SK-N-MC (cell line): ENCODE data around the gene ZFP92.

ENCODE experiments used
- DNase-seq: peaks from one replicate; pipeline ENCODE4 v3.0.0-alpha.2; 2011; ENCODE audit warnings: low read depth, low spot score
- H3K27ac ChIP-seq: fragments of 200-600 bp; sonication (generic); 2 replicates; pipeline ENCODE4 v1.5.1; 2016; ENCODE audit warnings: mixed run types
- H3K36me3 ChIP-seq: fragments of 200-600 bp; sonication (generic); 2 replicates; pipeline ENCODE4 v1.6.1; 2017; ENCODE audit warnings: antibody characterized with exemption, low read length, mixed read lengths; ENCODE audit not compliant: insufficient read depth
- H3K4me3 ChIP-seq: fragments of 200-600 bp; sonication (generic); 2 replicates; pipeline ENCODE4 v1.5.1; 2016
- H3K9ac ChIP-seq: fragments of 200-600 bp; sonication (generic); 2 replicates; pipeline ENCODE4 v1.8.0; 2017; ENCODE audit warnings: mixed run types, mixed read lengths; ENCODE audit not compliant: insufficient read length
- H3K9me3 ChIP-seq: fragments of 200-600 bp; sonication (generic); 2 replicates; pipeline ENCODE4 v1.6.1; 2017; ENCODE audit warnings: low read depth, mild to moderate bottlenecking, antibody characterized with exemption, low read length, moderate library complexity, mixed read lengths
- EZH2 ChIP-seq: fragments of 200-600 bp; sonication (generic); IDR thresholded peaks from one replicate; pipeline ENCODE4 v1.6.1; 2017; ENCODE audit warnings: antibody characterized with exemption
- FOXP2 ChIP-seq: optimal IDR thresholded peaks from 2 replicates; pipeline ENCODE3; 2011; ENCODE audit warnings: mild to moderate bottlenecking, moderate library complexity; ENCODE audit not compliant: insufficient read depth; ENCODE audit errors: extremely low read length, control extremely low read depth
- POLR2AphosphoS5 ChIP-seq: IDR thresholded peaks from 2 replicates; pipeline ENCODE4 v1.6.1; 2012; ENCODE audit warnings: mild to moderate bottlenecking, low read depth, low read length, borderline replicate concordance

Gene ZFP92

GRCh38 chrX:153411255-153411987 is at the start of gene ZFP92:
TSS of gene ZFP92 (plus strand) at chrX:153411472. CDS start at chrX:153418323, 6,851 bp downstream.
- no peak within 1 kb of the TSS for H3K27ac ChIP-seq
- no peaks in the 10 kb centered on the region for H3K36me3 ChIP-seq
- no peak for DNase-seq
- peak within 1 kb of the TSS; percentile 64 for H3K9ac ChIP-seq
- H3K4me3 ChIP-seq, result peak within 1 kb of the TSS; percentile 78
- no peaks in the 10 kb centered on the region for H3K9me3 ChIP-seq
- TF ChIP-seq FOXP2 (no peak), EZH2 (no peak), POLR2AphosphoS5 (no peak)

GRCh38 chrX:153361781-153362397 is 49.4 kb upstream of the ZFP92 start:
- peak overlapping the region; percentile 43; the same call in 1 of the 2 replicates for H3K4me3 ChIP-seq
- no peaks in the 10 kb centered on the region for H3K9me3 ChIP-seq
- TF ChIP-seq POLR2AphosphoS5, result no peak
- TF ChIP-seq EZH2, result no peak
- TF ChIP-seq FOXP2, result no peak
- no peaks in the 10 kb centered on the region for H3K36me3 ChIP-seq
- no peak for DNase-seq
- peak overlapping the region; percentile 47 for H3K9ac ChIP-seq
- H3K27ac ChIP-seq, result peak overlapping the region; percentile 51

GRCh38 chrX:153365670-153366069 is 45.6 kb upstream of the ZFP92 start:
- DNase-seq, result no peak
- no peaks in the 10 kb centered on the region for H3K9me3 ChIP-seq
- TF ChIP-seq FOXP2, result no peak
- TF ChIP-seq EZH2, result no peak
- TF ChIP-seq POLR2AphosphoS5, result no peak
- no peaks in the 10 kb centered on the region for H3K36me3 ChIP-seq
- no peak overlapping the region for H3K27ac ChIP-seq
- no peak overlapping the region for H3K4me3 ChIP-seq
- H3K9ac ChIP-seq, result no peak overlapping the region

- DNase-seq, result no peak
- Histone ChIP-seq H3K27ac (no peak overlapping the region), H3K36me3 (no peaks in the 10 kb centered on the region), H3K4me3 (no peak overlapping the region), H3K9ac (no peak overlapping the region), H3K9me3 (no peaks in the 10 kb centered on the region)
- TF ChIP-seq EZH2 (no peak), POLR2AphosphoS5 (no peak), FOXP2 (no peak)
These were observed 45.2 kb upstream of the ZFP92 start for GRCh38 chrX:153366119-153366518.

GRCh38 chrX:153366878-153367538 is 44.3 kb upstream of the ZFP92 start:
- no peak for DNase-seq
- Histone ChIP-seq H3K9me3 (no peaks in the 10 kb centered on the region), H3K36me3 (no peaks in the 10 kb centered on the region), H3K4me3 (no peak overlapping the region), H3K9ac (no peak overlapping the region), H3K27ac (no peak overlapping the region)
- TF ChIP-seq EZH2 (no peak), FOXP2 (no peak), POLR2AphosphoS5 (no peak)

GRCh38 chrX:153370293-153371055 is 40.8 kb upstream of the ZFP92 start:
- Histone ChIP-seq H3K4me3 (no peak overlapping the region), H3K9ac (no peak overlapping the region), H3K27ac (peak overlapping the region; percentile 36; the same call in 1 of the 2 replicates), H3K36me3 (no peaks in the 10 kb centered on the region), H3K9me3 (no peaks in the 10 kb centered on the region)
- no peak for DNase-seq
- TF ChIP-seq POLR2AphosphoS5 (no peak), EZH2 (no peak), FOXP2 (no peak)

GRCh38 chrX:153371256-153371655 is 40.0 kb upstream of the ZFP92 start:
- TF ChIP-seq EZH2 (no peak), POLR2AphosphoS5 (no peak), FOXP2 (no peak)

GRCh38 chrX:153372949-153373348 is 38.3 kb upstream of the ZFP92 start:
- Histone ChIP-seq H3K9ac (no peak overlapping the region), H3K36me3 (no peaks in the 10 kb centered on the region), H3K4me3 (no peak overlapping the region), H3K27ac (no peak overlapping the region), H3K9me3 (no peaks in the 10 kb centered on the region)
- no peak for DNase-seq
- TF ChIP-seq EZH2, result no peak
- no peak for TF ChIP-seq POLR2AphosphoS5
- no peak for TF ChIP-seq FOXP2

More at GRCh38 chrX:153371256-153371655, 40.0 kb upstream of the ZFP92 start:
- Histone ChIP-seq H3K27ac (no peak overlapping the region), H3K9ac (no peak overlapping the region), H3K36me3 (no peaks in the 10 kb centered on the region), H3K4me3 (no peak overlapping the region), H3K9me3 (no peaks in the 10 kb centered on the region)
- no peak for DNase-seq
